DMS153 treated with DMSO at 0.1 percent for 48 hours (cell line): ENCODE results near the gene HSD3B2.
A peak's percentile ranks its signal among the peaks of the same experiment; 100 is the strongest.
"Not testable (repeated sequence)": the region's sequence is repeated elsewhere in the genome, so short reads cannot be mapped to it uniquely, and the experiment has no call there.

ENCODE experiments used
- DNase-seq: peaks from one replicate; lab custom pipeline; 2025; ENCODE audit not compliant: unreplicated experiment; lab: John Stamatoyannopoulos, UW

HSD3B2 gene

GRCh38 chr1:119414950-119415349, at the start of gene HSD3B2:
Gene HSD3B2, plus strand, starts transcription at chr1:119415150. Its CDS starts 270 bp downstream, at chr1:119415420.
- no peak for DNase-seq

- no peak for DNase-seq
Measured at GRCh38 chr1:119366424-119366823, 48.5 kb upstream of the HSD3B2 start.

GRCh38 chr1:119367432-119368124, 47.4 kb upstream of the HSD3B2 start:
- peak; percentile 3 for DNase-seq

GRCh38 chr1:119368554-119368953, 46.4 kb upstream of the HSD3B2 start, which contains the start of gene HAO2:
Gene HAO2, plus strand, starts transcription at chr1:119368785. Its CDS starts 12,301 bp downstream, at chr1:119381086.
- DNase-seq: no peak

GRCh38 chr1:119370748-119371147, 44.2 kb upstream of the HSD3B2 start:
- DNase-seq: no peak

GRCh38 chr1:119371815-119372214, 43.1 kb upstream of the HSD3B2 start:
- DNase-seq: no peak

GRCh38 chr1:119372503-119373086, 42.4 kb upstream of the HSD3B2 start:
- DNase-seq: peak; percentile 1

GRCh38 chr1:119373465-119373864, 41.5 kb upstream of the HSD3B2 start:
- DNase-seq: no peak

GRCh38 chr1:119374208-119374874, 40.6 kb upstream of the HSD3B2 start:
- no peak for DNase-seq

GRCh38 chr1:119375366-119375765, 39.6 kb upstream of the HSD3B2 start:
- no peak for DNase-seq

GRCh38 chr1:119376594-119376993, 38.4 kb upstream of the HSD3B2 start:
- no peak for DNase-seq

- DNase-seq: not testable (repeated sequence)
Measured at GRCh38 chr1:119377594-119377993, 37.4 kb upstream of the HSD3B2 start.

GRCh38 chr1:119379117-119379516, 35.8 kb upstream of the HSD3B2 start:
- DNase-seq: no peak

GRCh38 chr1:119380304-119380703, 34.6 kb upstream of the HSD3B2 start:
- DNase-seq: no peak

- no peak for DNase-seq
Measured at GRCh38 chr1:119380983-119381662, 33.8 kb upstream of the HSD3B2 start.

GRCh38 chr1:119384591-119384990, 30.4 kb upstream of the HSD3B2 start:
- DNase-seq: no peak

- no peak for DNase-seq
Measured at GRCh38 chr1:119385650-119386049, 29.3 kb upstream of the HSD3B2 start.

GRCh38 chr1:119387858-119388257, 27.1 kb upstream of the HSD3B2 start:
- DNase-seq: no peak

GRCh38 chr1:119388450-119388849, 26.5 kb upstream of the HSD3B2 start:
- DNase-seq: no peak

- no peak for DNase-seq
Measured at GRCh38 chr1:119390526-119390925, 24.4 kb upstream of the HSD3B2 start.

GRCh38 chr1:119391749-119392148, 23.2 kb upstream of the HSD3B2 start:
- DNase-seq: no peak

- no peak for DNase-seq
Measured at GRCh38 chr1:119394085-119394484, 20.9 kb upstream of the HSD3B2 start.
